Stimulated activated CD4-positive, alpha-beta T cell treated with anti-CD3 and anti-CD28 coated beads, Interleukin-1b, Interleukin-23, amount 100 ng/mL, for 1 hour (primary cell): ENCODE data around the gene TMEM92.
A peak's percentile ranks its signal among the peaks of the same experiment; 100 is the strongest.
"Not testable (repeated sequence)": the region's sequence is repeated elsewhere in the genome, so short reads cannot be mapped to it uniquely, and the experiment has no call there.

Source experiments
- DNase-seq, 2 donors: peaks; one replicate each; pipeline ENCODE4 v3.0.0-alpha.2; 2020; ENCODE audit warnings: low read depth in 2 of 2

TMEM92 gene

GRCh38 chr17:50276588-50277356 lies 2.5 kb downstream of the TMEM92 start:
- DNase-seq, result no peak

GRCh38 chr17:50277357-50277754 lies 3.1 kb downstream of the TMEM92 start:
- DNase-seq, result no peak

- no peak for DNase-seq
Measured at GRCh38 chr17:50278526-50279180, 4.4 kb downstream of the TMEM92 start.

- DNase-seq, result no peak
Measured at GRCh38 chr17:50279181-50279526, 4.9 kb downstream of the TMEM92 start.

GRCh38 chr17:50279639-50280038 lies 5.4 kb downstream of the TMEM92 start:
- no peak for DNase-seq

- no peak for DNase-seq
Measured at GRCh38 chr17:50280068-50280467, 5.8 kb downstream of the TMEM92 start.

- no peak for DNase-seq
Measured at GRCh38 chr17:50280801-50281441, 6.7 kb downstream of the TMEM92 start.

GRCh38 chr17:50281739-50282401 lies 7.6 kb downstream of the TMEM92 start:
- no peak for DNase-seq

- no peak for DNase-seq
Measured at GRCh38 chr17:50283246-50283645, 9.0 kb downstream of the TMEM92 start.

- no peak for DNase-seq
Measured at GRCh38 chr17:50283714-50284113, 9.4 kb downstream of the TMEM92 start.

GRCh38 chr17:50285941-50286340 lies 11.7 kb downstream of the TMEM92 start:
- no peak for DNase-seq

GRCh38 chr17:50287302-50287701 lies 13.0 kb downstream of the TMEM92 start:
- not testable (repeated sequence) for DNase-seq

GRCh38 chr17:50288306-50288705 lies 14.0 kb downstream of the TMEM92 start:
- no peak for DNase-seq

GRCh38 chr17:50289278-50289677 lies 15.0 kb downstream of the TMEM92 start:
- no peak for DNase-seq

GRCh38 chr17:50289991-50290702 lies 15.9 kb downstream of the TMEM92 start:
- DNase-seq, result no peak

GRCh38 chr17:50290933-50291332 lies 16.7 kb downstream of the TMEM92 start:
- no peak for DNase-seq

GRCh38 chr17:50292465-50292864 lies 18.2 kb downstream of the TMEM92 start:
- no peak for DNase-seq

- no peak for DNase-seq
Measured at GRCh38 chr17:50295021-50295420, 20.8 kb downstream of the TMEM92 start.

- DNase-seq, result peak; percentile 55 to 60
Measured at GRCh38 chr17:50297407-50297865, 23.2 kb downstream of the TMEM92 start.

- DNase-seq, result no peak
Measured at GRCh38 chr17:50298018-50298417, 23.8 kb downstream of the TMEM92 start.

- no peak for DNase-seq
Measured at GRCh38 chr17:50299776-50300175, 25.5 kb downstream of the TMEM92 start.

GRCh38 chr17:50300824-50301223 lies 26.6 kb downstream of the TMEM92 start:
- DNase-seq, result not testable (repeated sequence)
